OCI-LY3 (cell line): ENCODE results near the gene ZNF425.

ENCODE experiments used
- H2AFZ ChIP-seq: fragments of 200-600, 300-600 bp; shearing (Covaris generic); 2 replicates; pipeline ENCODE4 v1.6.0; 2014; ENCODE audit warnings: antibody characterized with exemption, low read depth, low read length
- H3K27ac ChIP-seq: fragments of 200-600, 300-600 bp; sonication (generic); 2 replicates; pipeline ENCODE4 v1.5.1; 2014; ENCODE audit warnings: mild to moderate bottlenecking, low read length, moderate library complexity, mixed read lengths
- H3K27me3 ChIP-seq: fragments of 200-600, 300-600 bp; sonication (generic); 2 replicates; pipeline ENCODE4 v1.6.1; 2014; ENCODE audit warnings: low read depth, low read length, mixed read lengths
- H3K36me3 ChIP-seq: fragments of 200-600, 300-600 bp; sonication (generic); replicated peaks from 2 replicates; pipeline ENCODE3; 2014; ENCODE audit warnings: low read depth, low read length, mixed read lengths
- H3K4me1 ChIP-seq: fragments of 300-600, 200-600 bp; sonication (generic); 2 replicates; pipeline ENCODE4 v1.6.1; 2014; ENCODE audit warnings: low read length, mixed read lengths
- H3K4me2 ChIP-seq: fragments of 200-600, 300-600 bp; sonication (generic); 2 replicates; pipeline ENCODE4 v1.6.1; 2014; ENCODE audit warnings: low read length, mixed read lengths
- H3K4me3 ChIP-seq: fragments of 300-600, 200-600 bp; sonication (generic); 2 replicates; pipeline ENCODE4 v1.5.1; 2014; ENCODE audit warnings: antibody characterized with exemption, mild to moderate bottlenecking, low read length, moderate library complexity
- H3K79me2 ChIP-seq: fragments of 300-600, 200-600 bp; shearing (Covaris generic); 2 replicates; pipeline ENCODE4 v1.6.1; 2014; ENCODE audit warnings: mild to moderate bottlenecking, low read length, mixed read lengths
- H3K9ac ChIP-seq: fragments of 300-600, 200-600 bp; shearing (Covaris generic); 2 replicates; pipeline ENCODE4 v1.6.0; 2014; ENCODE audit warnings: mild to moderate bottlenecking, low read length, moderate library complexity
- H3K9me3 ChIP-seq: fragments of 200-600, 300-600 bp; shearing (Covaris generic); 2 replicates; pipeline ENCODE4 v1.6.1; 2014; ENCODE audit warnings: low read length, mixed read lengths; ENCODE audit not compliant: insufficient read depth
- H4K20me1 ChIP-seq: fragments of 200-600, 300-600 bp; sonication (generic); 2 replicates; pipeline ENCODE4 v1.6.1; 2016; ENCODE audit warnings: low read length, mixed read lengths; ENCODE audit not compliant: insufficient read depth
- CTCF ChIP-seq: fragments of 200-600, 300-600 bp; sonication (generic); IDR thresholded peaks from 2 replicates; pipeline ENCODE4 v1.5.1; 2014; ENCODE audit warnings: antibody characterized with exemption, low read length, low read depth
- EZH2phosphoT487 ChIP-seq: fragments of 200-600 bp; shearing (Covaris generic); IDR thresholded peaks from 2 replicates; pipeline ENCODE4 v1.6.1; 2018; ENCODE audit warnings: antibody characterized with exemption, mixed run types, low read depth

The ZNF425 gene

GRCh38 chr7:149060156-149060555, 66.0 kb downstream of the ZNF425 start:
- Histone ChIP-seq H4K20me1 (no peaks in the 10 kb centered on the region), H3K4me3 (no peak overlapping the region), H3K36me3 (no peaks in the 10 kb centered on the region), H3K27ac (no peak overlapping the region), H3K4me1 (peaks cover 31% of the 10 kb centered on the region), H3K9me3 (no peaks in the 10 kb centered on the region), H3K4me2 (no peak overlapping the region), H3K27me3 (no peaks in the 10 kb centered on the region), H2AFZ (no peak overlapping the region), H3K9ac (no peak overlapping the region), H3K79me2 (peaks cover 2% of the 10 kb centered on the region; the same call in 1 of the 2 replicates)
- TF ChIP-seq EZH2phosphoT487 = no peak
- no peak for TF ChIP-seq CTCF

- no peak for TF ChIP-seq EZH2phosphoT487
- no peak for TF ChIP-seq CTCF
- H3K27me3 ChIP-seq = no peaks in the 10 kb centered on the region
Measured at GRCh38 chr7:149053885-149054284, 72.2 kb downstream of the ZNF425 start.

GRCh38 chr7:149053384-149053783, 72.7 kb downstream of the ZNF425 start:
- Histone ChIP-seq H3K36me3 (no peaks in the 10 kb centered on the region), H3K4me3 (no peak overlapping the region), H3K9me3 (no peaks in the 10 kb centered on the region), H3K4me2 (no peak overlapping the region), H3K27me3 (no peaks in the 10 kb centered on the region), H3K9ac (no peak overlapping the region), H4K20me1 (no peaks in the 10 kb centered on the region), H3K79me2 (no peaks in the 10 kb centered on the region), H3K27ac (no peak overlapping the region), H3K4me1 (no peaks in the 10 kb centered on the region), H2AFZ (no peak overlapping the region)
- TF ChIP-seq CTCF (no peak), EZH2phosphoT487 (no peak)

More at GRCh38 chr7:149053885-149054284, 72.2 kb downstream of the ZNF425 start:
- H3K4me3 ChIP-seq = no peak overlapping the region
- no peak overlapping the region for H2AFZ ChIP-seq
- no peaks in the 10 kb centered on the region for H3K36me3 ChIP-seq
- H3K9ac ChIP-seq = no peak overlapping the region
- no peak overlapping the region for H3K4me2 ChIP-seq
- no peaks in the 10 kb centered on the region for H3K4me1 ChIP-seq
- H3K9me3 ChIP-seq = no peaks in the 10 kb centered on the region
- H3K27ac ChIP-seq = no peak overlapping the region
- H4K20me1 ChIP-seq = no peaks in the 10 kb centered on the region
- no peaks in the 10 kb centered on the region for H3K79me2 ChIP-seq
